HG03521 (cell line): ENCODE data around the gene USP13.
A peak's percentile ranks its signal among the peaks of the same experiment; 100 is the strongest.
"Not testable (repeated sequence)": the region's sequence is repeated elsewhere in the genome, so short reads cannot be mapped to it uniquely, and the experiment has no call there.

ENCODE experiments used
- ATAC-seq: cut with Tn5 transposase; IDR thresholded peaks from one replicate; pipeline ENCODE4 v1.9.1; 2021; ENCODE audit warnings: mild to moderate bottlenecking, moderate library complexity; ENCODE audit not compliant: unreplicated experiment

USP13 gene

DNA sequence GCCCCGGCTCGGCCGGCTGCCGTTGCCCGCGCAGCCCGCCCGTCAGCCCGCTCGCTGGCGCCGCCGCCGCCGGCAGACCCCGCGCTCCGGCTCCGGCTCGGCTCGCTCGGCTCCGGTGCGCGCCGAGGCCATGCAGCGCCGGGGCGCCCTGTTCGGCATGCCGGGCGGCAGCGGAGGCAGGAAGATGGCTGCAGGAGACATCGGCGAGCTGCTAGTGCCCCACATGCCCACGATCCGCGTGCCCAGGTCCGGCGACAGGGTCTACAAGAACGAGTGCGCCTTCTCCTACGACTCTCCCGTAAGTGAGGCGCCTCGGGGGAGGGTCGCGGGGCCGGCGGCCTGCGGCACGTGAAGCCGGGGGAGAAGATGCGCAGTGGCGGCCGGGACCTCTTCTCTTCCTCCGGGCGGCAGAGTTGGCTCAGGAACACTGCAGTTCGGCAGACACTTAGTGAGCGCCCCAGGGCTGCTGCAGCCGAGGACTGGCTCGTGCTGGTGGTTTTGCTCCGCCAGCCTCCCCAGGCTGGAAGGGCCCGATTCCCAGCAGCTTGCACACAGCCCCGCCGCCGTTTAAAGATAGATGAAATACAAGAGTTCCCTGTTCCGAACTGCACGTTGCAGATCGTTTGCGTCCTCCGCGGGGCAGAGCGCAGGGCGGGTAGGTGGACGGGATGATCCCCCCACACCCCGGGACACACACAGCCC lies 407 bp downstream of the USP13 start:
- peak; percentile 45 for ATAC-seq

- ATAC-seq: no peak
Measured at GRCh38 chr3:179655236-179655635, 2.4 kb downstream of the USP13 start.

DNA sequence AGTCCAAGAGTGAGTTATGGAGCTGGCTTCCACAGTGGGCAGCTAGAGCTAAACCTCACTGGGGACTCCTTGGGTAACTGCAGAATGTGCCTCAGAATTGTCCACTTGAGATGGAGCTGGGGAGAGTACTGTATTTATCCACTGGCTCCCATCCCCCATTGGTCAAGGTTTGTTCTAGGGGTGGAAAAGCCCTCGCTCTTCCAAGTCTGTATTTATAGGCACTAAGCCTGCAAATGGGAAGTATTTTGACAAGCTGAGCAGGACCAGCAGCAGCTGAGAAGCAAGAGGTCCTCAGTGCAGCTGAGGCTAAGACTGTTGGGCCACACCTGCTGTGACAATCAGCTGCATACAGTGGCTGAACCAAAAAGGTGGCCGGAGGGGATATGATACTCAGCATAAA lies 5.8 kb downstream of the USP13 start:
- no peak for ATAC-seq

GRCh38 chr3:179660872-179661271 lies 8.0 kb downstream of the USP13 start:
- ATAC-seq: no peak

GRCh38 chr3:179661777-179662176 lies 8.9 kb downstream of the USP13 start:
- no peak for ATAC-seq

- no peak for ATAC-seq
Measured at GRCh38 chr3:179663093-179663492, 10.3 kb downstream of the USP13 start.

- ATAC-seq: no peak
Measured at GRCh38 chr3:179666030-179666429, 13.2 kb downstream of the USP13 start.

DNA sequence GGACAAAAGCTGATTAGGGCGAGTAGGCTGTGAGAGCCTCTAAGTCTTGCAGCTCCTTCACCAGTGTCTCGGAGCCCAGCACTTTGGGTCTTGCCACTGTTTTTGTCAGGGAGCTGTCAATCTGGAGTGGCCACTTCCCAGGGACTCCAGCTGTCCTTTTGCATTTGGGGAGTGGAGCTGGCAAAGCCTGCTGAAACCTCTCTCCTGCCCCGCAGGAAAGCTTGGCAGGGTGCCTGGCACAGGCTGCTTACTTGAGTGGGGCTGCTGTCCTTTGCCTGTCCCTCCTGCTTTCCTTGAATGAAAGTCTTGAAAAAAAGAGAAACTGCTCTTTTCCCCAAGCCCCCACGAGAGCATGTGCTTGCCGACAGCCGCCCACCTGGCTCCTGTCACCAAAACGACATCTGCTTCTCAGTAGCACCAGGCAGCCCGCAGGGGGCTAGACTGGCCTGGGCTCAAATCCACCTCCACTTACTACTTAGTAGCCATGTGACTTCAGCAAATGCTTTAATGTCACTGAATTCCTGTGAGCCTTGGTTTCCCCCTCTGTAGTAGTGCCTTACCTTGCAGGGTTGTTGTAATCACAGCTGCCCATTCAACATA lies 13.7 kb downstream of the USP13 start:
- ATAC-seq: no peak

DNA sequence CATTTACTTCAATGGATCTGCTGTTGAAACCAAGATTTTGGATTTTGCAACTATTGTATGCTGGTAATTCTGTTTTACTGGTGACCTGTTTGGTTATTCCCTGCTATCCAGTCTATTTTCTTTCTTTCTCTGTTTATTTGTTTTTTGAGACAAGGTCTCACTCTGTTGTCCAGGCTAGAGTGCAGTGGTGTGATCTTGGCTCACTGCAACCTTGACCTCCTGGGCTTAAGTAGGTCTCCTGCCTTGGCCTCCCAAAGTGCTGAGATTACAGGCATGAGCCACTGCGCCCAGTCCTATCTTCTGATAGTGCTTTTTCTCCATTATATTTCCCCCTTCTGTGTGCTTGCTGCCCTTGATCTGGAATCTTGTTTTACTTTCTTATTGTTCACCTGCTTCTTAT lies 15.6 kb downstream of the USP13 start:
- ATAC-seq: no peak

DNA sequence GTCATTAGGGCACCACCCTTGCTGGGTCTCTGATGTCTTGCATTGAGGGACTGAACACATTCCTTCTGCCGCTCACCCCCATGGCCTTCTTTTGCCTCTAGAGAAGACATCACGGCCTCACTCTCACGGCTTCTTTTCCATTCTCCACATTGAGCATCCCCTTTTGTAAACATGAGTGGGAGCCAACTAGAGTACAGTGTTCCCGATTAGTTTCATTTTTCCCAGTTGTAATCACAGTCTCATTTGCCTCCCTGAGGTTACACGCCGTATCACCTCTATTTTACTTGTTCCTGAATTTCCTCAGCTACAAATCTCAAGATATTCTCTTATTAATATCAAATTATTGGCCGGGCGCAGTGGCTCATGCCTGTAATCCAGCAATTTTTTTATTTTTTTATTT lies 17.5 kb downstream of the USP13 start:
- ATAC-seq: no peak

GRCh38 chr3:179671309-179671708 lies 18.5 kb downstream of the USP13 start:
- ATAC-seq: no peak

DNA sequence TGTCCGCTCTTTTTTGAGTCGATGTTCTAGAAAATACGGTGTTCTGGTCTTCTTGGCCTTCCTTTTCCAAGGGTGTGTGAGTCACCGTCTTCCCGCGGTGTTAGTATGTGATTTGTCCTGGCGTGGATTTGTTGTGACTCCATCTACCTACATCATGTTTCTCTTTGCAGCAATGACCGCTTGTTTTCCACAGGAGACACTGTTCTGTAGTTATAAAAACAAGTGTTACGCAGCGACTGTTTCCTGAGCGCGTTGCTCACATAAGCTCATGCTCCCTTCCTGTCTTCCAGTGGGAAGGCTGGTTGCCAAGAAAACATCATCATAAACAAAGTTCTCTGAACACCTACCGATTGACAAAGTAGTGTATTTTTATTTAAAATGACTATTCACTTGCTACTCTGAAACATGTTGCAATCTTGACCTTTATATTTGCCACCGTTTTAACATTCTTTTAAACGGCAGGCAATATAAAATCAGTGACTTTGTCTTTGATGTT lies 19.0 kb downstream of the USP13 start:
- ATAC-seq: no peak

DNA sequence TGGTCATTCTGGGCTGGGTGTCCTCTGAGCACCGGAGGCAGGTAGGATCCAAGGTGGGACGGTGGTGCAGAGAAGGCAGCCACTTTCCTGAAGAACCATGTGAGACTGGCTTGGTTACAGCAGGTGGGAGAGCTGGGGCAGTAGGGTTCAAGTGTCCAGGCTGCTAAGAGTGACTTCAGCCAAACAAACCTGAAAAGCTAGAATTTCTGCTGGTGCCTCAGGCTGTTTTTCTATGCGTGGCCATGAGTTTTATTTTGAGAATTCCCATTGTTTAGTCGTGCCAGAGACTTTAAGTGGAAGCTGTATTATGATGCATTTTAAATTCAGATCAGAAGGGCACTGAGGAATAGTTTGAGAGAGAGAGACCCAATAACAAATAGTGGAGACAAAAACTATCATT lies 20.1 kb downstream of the USP13 start:
- no peak for ATAC-seq

DNA sequence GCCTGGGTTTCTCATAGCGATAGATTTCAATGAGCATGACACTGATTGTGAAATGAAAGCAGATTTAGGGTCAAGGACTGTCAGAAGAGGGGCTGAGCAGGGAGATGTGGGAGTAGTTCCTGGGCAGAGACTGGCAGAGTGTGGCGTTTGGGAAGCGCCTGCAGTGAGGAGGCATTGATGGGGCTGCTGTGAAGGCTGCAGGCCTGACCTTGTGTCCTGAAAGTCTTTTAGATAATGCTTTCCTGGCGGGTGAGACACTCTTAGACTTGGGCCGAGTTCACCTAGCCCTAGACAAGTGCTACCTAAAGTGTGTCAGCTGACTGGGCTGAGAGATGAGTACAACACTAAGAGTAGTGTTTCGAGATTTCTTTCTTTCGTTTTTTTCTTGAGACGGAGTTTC lies 20.7 kb downstream of the USP13 start:
- ATAC-seq: no peak

DNA sequence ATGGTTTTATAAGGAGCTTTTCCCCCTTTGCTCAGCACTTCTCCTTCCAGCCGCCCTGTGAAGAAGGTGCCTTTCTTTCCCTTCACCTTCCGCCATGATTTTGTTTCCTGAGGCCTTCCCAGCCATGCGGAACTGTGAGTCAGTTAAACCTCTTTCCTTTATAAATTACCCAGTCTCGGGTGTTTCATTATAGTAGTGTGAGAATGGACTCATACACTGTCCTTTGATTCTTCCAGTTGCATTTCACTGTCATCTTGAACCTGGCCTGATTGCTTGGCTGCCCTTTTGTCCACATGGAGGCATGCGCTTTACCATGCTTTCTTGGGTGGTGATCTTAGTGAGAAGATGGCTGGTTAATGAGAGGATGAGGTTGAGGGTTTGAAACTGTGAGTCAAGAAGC lies 23.2 kb downstream of the USP13 start:
- ATAC-seq: no peak

- ATAC-seq: no peak
Measured at GRCh38 chr3:179677884-179678283, 25.0 kb downstream of the USP13 start.

DNA sequence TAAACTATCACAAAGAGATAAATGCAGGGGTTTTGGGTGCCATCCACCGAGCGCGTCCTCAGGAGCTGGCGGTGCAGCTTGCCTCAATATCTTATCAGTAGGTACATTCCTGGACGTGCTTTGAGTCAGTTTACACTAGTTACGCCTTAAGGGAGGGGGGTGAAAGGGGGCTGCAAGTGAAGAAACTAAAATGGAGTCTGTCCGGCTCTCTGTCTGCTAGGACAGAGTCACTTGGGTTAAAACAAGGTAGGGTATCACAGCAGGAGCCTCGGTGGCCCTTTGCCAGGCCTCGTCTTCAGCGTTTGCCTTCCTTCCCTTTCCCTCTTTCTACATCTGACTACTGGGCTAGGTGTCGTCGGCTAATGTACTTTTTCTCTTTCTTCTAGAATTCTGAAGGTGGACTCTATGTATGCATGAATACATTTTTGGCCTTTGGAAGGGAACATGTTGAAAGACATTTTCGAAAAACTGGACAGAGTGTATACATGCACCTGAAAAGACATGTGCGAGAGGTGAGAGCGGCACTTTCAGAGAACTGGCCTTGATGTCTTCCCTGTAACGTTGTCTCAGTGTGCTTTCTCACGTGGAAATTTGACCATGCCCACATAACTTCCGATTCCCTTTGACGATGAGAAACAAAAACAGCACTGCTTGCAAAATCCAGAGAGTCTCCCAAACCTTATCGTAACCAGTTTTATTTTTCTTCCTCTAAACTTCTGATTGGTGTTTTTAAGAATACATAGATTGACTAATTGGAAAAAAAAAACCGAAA lies 28.8 kb downstream of the USP13 start:
- no peak for ATAC-seq

DNA sequence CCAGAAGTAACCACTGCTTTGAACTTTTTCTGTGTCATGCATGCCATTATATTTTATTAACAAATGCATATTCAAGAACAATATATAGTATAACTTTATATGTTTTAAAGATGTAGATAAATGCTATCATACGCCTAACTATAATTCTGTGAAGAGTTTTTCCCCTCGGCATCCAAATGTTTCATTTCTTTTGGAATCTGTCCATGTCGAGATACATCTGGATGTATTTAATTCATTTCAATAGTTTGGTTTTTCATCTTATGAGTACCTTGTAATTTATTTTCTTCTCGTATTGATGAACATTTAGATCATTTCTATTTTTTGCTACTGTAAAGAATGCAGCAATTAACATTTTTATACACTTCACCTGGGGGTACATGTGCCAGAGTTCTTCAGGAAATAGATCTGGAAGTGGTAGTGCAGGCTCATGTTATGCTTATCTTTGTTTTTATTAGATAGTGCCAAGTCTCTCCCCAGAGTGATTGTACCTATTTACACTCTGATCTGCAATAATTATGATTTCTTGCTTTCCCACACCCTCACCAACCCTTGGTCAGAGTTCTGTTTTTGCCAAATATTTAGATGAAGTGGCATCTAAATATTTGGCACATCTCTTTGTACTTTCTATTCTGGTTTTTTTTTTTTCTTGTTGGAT lies 29.7 kb downstream of the USP13 start:
- no peak for ATAC-seq

- not testable (repeated sequence) for ATAC-seq
Measured at GRCh38 chr3:179683286-179683685, 30.4 kb downstream of the USP13 start.

DNA sequence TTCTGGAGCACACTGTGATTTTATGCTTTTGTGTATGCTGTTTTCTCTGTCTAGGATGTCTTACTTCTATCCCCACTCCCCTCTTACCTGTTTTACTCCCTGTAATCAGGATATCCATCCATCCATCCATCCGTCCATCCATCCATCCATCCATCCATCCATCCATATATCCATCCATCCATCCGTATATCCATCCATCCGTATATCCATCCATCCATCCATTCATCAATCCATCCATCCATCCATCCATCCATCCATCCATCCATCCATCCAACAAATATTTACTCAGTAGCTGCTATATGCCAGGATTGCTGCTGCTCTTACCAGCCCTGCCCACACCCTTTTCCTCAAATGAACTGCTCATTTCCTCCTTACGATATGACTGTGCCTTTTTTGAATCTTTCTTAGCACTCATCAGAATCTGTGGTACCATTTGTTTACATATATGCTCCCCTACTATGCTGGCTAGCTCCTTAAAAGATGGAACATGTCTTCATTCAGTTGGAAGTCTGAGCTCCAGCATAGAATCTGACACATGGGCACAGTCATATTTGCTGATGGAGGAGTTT lies 35.2 kb downstream of the USP13 start:
- ATAC-seq: no peak

- ATAC-seq: no peak
Measured at GRCh38 chr3:179688850-179689249, 36.0 kb downstream of the USP13 start.
